Measurements from ENCODE around the gene LMAN1. TPM values are rescaled to one million over a fixed set of nuclear protein-coding genes. Genes with fewer than 3 reads are reported as not detected.

The LMAN1 gene
- total and polyA plus RNA-seq, 2 donors (not counting 3 experiments of a cell fraction or from before 2014, with no cell fraction given) = 43.8 to 92.5 TPM

- POLR2A ChIA-PET = no interaction called here
Measured at GRCh38 chr18:59383851-59384250, 24.8 kb upstream of the LMAN1 start.

More at GRCh38 chr18:59383851-59384250, 24.8 kb upstream of the LMAN1 start:
- Histone ChIP-seq H3K9me1 (replicated peaks; ENCODE audit: control insufficient read depth, extremely low read depth, insufficient read depth, low read length) (no peaks in the 10 kb centered on the region), H3K9me3 (replicated peaks; ENCODE audit: control insufficient read depth, insufficient read depth, low read length) (no peaks in the 10 kb centered on the region), H3K4me1 (ENCODE audit: control insufficient read depth, extremely low read depth, insufficient read depth, low read length) (no peaks in the 10 kb centered on the region), H3K4me3 (replicated peaks in 1 of 3; ENCODE audit: insufficient read depth in 1 of 3, low read depth in 1 of 3, low read length in 3 of 3) (no peak overlapping the region), H4K20me1 (replicated peaks; ENCODE audit: control insufficient read depth, extremely low read depth, insufficient read depth, low read length) (no peaks in the 10 kb centered on the region), H3K27me3 (ENCODE audit: control insufficient read depth in 2 of 2, insufficient read depth in 2 of 2, low read length in 2 of 2) (peaks cover 0 to 7% of the 10 kb centered on the region in 2 experiments), H3K9ac (replicated peaks; ENCODE audit: extremely low read depth, insufficient read depth, low read length) (no peak overlapping the region), H3K79me2 (ENCODE audit: control insufficient read depth, insufficient read depth, low read length) (no peaks in the 10 kb centered on the region), H3K4me2 (ENCODE audit: insufficient read depth, low read length) (no peak overlapping the region), H3K36me3 (ENCODE audit: control insufficient read depth in 2 of 2, extremely low read depth in 1 of 2, insufficient read depth in 2 of 2, low read length in 2 of 2) (no peaks in the 10 kb centered on the region), H2AFZ (ENCODE audit: low read depth, low read length) (no peak overlapping the region), H3K27ac (ENCODE audit: insufficient read depth, low read depth, low read length) (no peak overlapping the region)
- FAIRE-seq (no peak), DNase-seq (ENCODE audit: low read depth, low spot score) (no peak)
- no TSS peak for BruUV-seq (replicated peaks)
- CTCF ChIA-PET = interaction anchor here (0.6 to 4.0 kb wide), 3 partner anchors 19 to 76 kb away, joined by 3 to 20 read pairs (median 4); no protein-coding TSS in a partner anchor
- dilution Hi-C loops (cut with MboI; ENCODE audit: extremely low pct_ligation_motif_present, low sequenced_read_pairs) = no loop called here
- intact Hi-C loops (cut with micrococcal nuclease) = no loop called here
- TF ChIP-seq POLR2AphosphoS5 (IDR thresholded peaks at IDR 0.05; ENCODE audit: insufficient read depth, low read depth, low read length) = no peak
- TF ChIP-seq MAX (IDR thresholded peaks at IDR 0.05; ENCODE audit: insufficient read depth, insufficient read length) = no peak
- no peak for TF ChIP-seq FOS (IDR thresholded peaks at IDR 0.05; ENCODE audit: borderline replicate concordance, insufficient read depth, low read length)
- TF ChIP-seq POLR2A (IDR thresholded peaks at IDR 0.05; ENCODE audit: low read depth, low read length) = no peak
- no peak for TF ChIP-seq MYC (IDR thresholded peaks at IDR 0.05; ENCODE audit: low read depth, low read length)
- TF ChIP-seq CTCF (IDR thresholded peaks at IDR 0.05; ENCODE audit: extremely low read depth in 1 of 2, insufficient read depth in 1 of 2, low read depth in 1 of 2, low read length in 2 of 2) = no peak
- no peak for TF ChIP-seq JUN (IDR thresholded peaks at IDR 0.05; ENCODE audit: borderline replicate concordance, insufficient read depth, insufficient read length, low read depth)
- no peak for TF ChIP-seq EZH2 (IDR thresholded peaks at IDR 0.05; ENCODE audit: borderline replicate concordance, low read depth, low read length, severe bottlenecking)
- TF ChIP-seq GATA2 (IDR thresholded peaks at IDR 0.05; ENCODE audit: insufficient read depth, insufficient read length, low read depth, low read length) = no peak

All from endothelial cell of umbilical vein (primary cell).